ENCODE measurements around the gene PSMD12. TPM values are rescaled to one million over a fixed set of nuclear protein-coding genes. Genes with fewer than 3 reads are reported as not detected.

Gene PSMD12
- total and polyA plus RNA-seq, 9 of the 15 experiments (the other 6 are each of a cell fraction or from before 2014, with no cell fraction given): 36.6 to 150 (median 65.5) TPM

DNA sequence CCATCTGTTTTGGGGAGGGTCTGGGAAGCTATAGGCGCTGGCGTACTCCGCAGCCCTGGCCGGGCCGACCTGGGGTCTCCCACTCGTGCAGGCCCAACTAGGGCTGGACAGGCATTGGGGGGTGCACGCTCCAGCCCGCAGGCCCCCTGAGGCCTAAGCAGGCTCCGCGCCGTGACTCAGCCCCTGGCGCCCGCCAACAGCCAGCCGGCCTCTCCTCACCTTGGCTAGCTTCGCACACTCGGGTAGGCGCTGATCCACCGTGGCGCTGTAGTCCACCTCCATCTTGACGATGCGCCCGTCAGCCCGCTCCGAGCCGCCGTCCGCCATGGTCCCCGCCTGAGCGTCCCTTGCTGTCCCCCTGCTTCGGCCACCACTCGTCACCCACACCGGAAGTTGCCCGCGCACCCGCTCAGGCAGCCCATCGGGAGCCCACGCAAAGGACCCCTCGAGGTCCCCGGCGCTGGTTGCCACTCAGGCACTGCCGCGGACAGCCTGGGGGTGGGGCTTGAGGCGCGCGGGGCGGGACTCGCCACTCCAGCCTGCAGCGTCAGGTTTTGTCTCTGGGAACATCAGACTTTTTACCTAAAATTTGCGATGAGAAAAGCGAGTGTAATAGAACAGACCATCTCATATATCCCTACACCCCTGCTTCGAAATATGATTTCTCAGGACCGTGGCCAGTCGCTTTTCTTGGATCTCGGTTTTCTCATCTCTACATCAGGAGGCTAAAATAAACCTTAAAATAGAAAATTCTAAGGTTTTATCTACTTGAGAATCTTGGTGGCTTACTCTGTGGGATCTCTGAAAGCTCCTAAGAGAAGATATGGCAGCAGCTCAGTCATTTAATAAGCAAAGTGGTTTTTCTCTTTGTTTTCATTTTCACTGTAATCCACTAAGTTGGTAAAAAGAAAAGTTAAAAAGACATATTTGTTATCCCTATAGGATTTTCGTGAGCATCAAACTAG is at the start of gene PSMD12 (continued):
- TF ChIP-seq, protein P1, sequence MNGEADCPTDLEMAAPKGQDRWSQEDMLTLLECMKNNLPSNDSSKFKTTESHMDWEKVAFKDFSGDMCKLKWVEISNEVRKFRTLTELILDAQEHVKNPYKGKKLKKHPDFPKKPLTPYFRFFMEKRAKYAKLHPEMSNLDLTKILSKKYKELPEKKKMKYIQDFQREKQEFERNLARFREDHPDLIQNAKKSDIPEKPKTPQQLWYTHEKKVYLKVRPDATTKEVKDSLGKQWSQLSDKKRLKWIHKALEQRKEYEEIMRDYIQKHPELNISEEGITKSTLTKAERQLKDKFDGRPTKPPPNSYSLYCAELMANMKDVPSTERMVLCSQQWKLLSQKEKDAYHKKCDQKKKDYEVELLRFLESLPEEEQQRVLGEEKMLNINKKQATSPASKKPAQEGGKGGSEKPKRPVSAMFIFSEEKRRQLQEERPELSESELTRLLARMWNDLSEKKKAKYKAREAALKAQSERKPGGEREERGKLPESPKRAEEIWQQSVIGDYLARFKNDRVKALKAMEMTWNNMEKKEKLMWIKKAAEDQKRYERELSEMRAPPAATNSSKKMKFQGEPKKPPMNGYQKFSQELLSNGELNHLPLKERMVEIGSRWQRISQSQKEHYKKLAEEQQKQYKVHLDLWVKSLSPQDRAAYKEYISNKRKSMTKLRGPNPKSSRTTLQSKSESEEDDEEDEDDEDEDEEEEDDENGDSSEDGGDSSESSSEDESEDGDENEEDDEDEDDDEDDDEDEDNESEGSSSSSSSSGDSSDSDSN (IDR thresholded peaks at IDR 0.05; ENCODE audit: borderline replicate concordance in 1 of 2, low read depth in 2 of 2, low read length in 2 of 2): no peak
- no peak for TF ChIP-seq STAG1 (CRISPR knock-in tag; IDR thresholded peaks at IDR 0.05; ENCODE audit: borderline replicate concordance)
- TF ChIP-seq, protein P2, sequence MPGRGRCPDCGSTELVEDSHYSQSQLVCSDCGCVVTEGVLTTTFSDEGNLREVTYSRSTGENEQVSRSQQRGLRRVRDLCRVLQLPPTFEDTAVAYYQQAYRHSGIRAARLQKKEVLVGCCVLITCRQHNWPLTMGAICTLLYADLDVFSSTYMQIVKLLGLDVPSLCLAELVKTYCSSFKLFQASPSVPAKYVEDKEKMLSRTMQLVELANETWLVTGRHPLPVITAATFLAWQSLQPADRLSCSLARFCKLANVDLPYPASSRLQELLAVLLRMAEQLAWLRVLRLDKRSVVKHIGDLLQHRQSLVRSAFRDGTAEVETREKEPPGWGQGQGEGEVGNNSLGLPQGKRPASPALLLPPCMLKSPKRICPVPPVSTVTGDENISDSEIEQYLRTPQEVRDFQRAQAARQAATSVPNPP (IDR thresholded peaks at IDR 0.05; ENCODE audit: borderline replicate concordance, insufficient read depth, insufficient read length): no peak
- no peak for TF ChIP-seq XRCC4 (IDR thresholded peaks at IDR 0.05; ENCODE audit: extremely low read depth, insufficient read depth, insufficient read length)
- TF ChIP-seq, protein P3, sequence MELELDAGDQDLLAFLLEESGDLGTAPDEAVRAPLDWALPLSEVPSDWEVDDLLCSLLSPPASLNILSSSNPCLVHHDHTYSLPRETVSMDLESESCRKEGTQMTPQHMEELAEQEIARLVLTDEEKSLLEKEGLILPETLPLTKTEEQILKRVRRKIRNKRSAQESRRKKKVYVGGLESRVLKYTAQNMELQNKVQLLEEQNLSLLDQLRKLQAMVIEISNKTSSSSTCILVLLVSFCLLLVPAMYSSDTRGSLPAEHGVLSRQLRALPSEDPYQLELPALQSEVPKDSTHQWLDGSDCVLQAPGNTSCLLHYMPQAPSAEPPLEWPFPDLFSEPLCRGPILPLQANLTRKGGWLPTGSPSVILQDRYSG (tag; conservative IDR thresholded peaks at IDR 0.05; ENCODE audit: low read depth): no peak
- TF ChIP-seq RNF2 (IDR thresholded peaks at IDR 0.05): 0 out of 2 replicates have a peak, but pooled peaks have one; percentile 28
- TF ChIP-seq MECOM (CRISPR knock-in tag; IDR thresholded peaks at IDR 0.05): no peak
- no peak for TF ChIP-seq PTTG1 (tag; IDR thresholded peaks at IDR 0.05; ENCODE audit: low read depth)
- TF ChIP-seq, protein P4, sequence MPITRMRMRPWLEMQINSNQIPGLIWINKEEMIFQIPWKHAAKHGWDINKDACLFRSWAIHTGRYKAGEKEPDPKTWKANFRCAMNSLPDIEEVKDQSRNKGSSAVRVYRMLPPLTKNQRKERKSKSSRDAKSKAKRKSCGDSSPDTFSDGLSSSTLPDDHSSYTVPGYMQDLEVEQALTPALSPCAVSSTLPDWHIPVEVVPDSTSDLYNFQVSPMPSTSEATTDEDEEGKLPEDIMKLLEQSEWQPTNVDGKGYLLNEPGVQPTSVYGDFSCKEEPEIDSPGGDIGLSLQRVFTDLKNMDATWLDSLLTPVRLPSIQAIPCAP (CRISPR knock-in tag; IDR thresholded peaks at IDR 0.05; ENCODE audit: borderline replicate concordance): no peak
- TF ChIP-seq SMAD2 (IDR thresholded peaks at IDR 0.05; ENCODE audit: low read depth, low read length): no peak
- TF ChIP-seq, protein P5, sequence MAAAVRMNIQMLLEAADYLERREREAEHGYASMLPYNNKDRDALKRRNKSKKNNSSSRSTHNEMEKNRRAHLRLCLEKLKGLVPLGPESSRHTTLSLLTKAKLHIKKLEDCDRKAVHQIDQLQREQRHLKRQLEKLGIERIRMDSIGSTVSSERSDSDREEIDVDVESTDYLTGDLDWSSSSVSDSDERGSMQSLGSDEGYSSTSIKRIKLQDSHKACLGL (CRISPR knock-in tag; IDR thresholded peaks at IDR 0.05; ENCODE audit: borderline replicate concordance, poor library complexity, severe bottlenecking): no peak
- TF ChIP-seq, protein P6, sequence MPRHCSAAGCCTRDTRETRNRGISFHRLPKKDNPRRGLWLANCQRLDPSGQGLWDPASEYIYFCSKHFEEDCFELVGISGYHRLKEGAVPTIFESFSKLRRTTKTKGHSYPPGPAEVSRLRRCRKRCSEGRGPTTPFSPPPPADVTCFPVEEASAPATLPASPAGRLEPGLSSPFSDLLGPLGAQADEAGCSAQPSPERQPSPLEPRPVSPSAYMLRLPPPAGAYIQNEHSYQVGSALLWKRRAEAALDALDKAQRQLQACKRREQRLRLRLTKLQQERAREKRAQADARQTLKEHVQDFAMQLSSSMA (CRISPR knock-in tag; IDR thresholded peaks at IDR 0.05): no peak
- TF ChIP-seq, protein P7, sequence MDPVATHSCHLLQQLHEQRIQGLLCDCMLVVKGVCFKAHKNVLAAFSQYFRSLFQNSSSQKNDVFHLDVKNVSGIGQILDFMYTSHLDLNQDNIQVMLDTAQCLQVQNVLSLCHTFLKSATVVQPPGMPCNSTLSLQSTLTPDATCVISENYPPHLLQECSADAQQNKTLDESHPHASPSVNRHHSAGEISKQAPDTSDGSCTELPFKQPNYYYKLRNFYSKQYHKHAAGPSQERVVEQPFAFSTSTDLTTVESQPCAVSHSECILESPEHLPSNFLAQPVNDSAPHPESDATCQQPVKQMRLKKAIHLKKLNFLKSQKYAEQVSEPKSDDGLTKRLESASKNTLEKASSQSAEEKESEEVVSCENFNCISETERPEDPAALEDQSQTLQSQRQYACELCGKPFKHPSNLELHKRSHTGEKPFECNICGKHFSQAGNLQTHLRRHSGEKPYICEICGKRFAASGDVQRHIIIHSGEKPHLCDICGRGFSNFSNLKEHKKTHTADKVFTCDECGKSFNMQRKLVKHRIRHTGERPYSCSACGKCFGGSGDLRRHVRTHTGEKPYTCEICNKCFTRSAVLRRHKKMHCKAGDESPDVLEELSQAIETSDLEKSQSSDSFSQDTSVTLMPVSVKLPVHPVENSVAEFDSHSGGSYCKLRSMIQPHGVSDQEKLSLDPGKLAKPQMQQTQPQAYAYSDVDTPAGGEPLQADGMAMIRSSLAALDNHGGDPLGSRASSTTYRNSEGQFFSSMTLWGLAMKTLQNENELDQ (CRISPR knock-in tag; IDR thresholded peaks at IDR 0.05; ENCODE audit: borderline replicate concordance): no peak
- TF ChIP-seq, protein P8, sequence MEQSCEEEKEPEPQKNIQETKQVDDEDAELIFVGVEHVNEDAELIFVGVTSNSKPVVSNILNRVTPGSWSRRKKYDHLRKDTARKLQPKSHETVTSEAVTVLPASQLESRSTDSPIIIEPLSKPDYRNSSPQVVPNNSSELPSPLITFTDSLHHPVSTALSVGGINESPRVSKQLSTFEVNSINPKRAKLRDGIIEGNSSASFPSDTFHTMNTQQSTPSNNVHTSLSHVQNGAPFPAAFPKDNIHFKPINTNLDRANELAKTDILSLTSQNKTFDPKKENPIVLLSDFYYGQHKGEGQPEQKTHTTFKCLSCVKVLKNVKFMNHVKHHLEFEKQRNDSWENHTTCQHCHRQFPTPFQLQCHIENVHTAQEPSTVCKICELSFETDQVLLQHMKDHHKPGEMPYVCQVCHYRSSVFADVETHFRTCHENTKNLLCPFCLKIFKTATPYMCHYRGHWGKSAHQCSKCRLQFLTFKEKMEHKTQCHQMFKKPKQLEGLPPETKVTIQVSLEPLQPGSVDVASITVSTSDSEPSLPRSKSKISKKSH (CRISPR knock-in tag; IDR thresholded peaks at IDR 0.05): no peak

Measured in K562 (cell line).